HepG2 (cell line): ENCODE data around the gene FSD1. TPM values are rescaled to one million over a fixed set of nuclear protein-coding genes. Genes with fewer than 3 reads are reported as not detected.

ENCODE experiments used
- ARNT2 ChIP-seq: sonication (generic); formaldehyde crosslinking; IDR thresholded peaks from 2 replicates; pipeline ENCODE4 v1.8.0; 2022; ENCODE audit warnings: mild to moderate bottlenecking, low read depth, missing genetic modification reagents, moderate library complexity
- CHD4 ChIP-seq: fragments of 200-600 bp; sonication (generic); IDR thresholded peaks from 2 replicates; pipeline ENCODE4 v1.7.0; 2017; ENCODE audit warnings: mild to moderate bottlenecking, low read length, borderline replicate concordance
- KDM2A ChIP-seq: sonication (generic); formaldehyde crosslinking; IDR thresholded peaks from 2 replicates; pipeline ENCODE4 v1.4.0; 2020; ENCODE audit warnings: low read depth, missing genetic modification reagents, borderline replicate concordance
- MAX ChIP-seq: IDR thresholded peaks from 2 replicates; pipeline ENCODE4 v1.6.1; 2012; ENCODE audit warnings: inconsistent platforms
- MIER2 ChIP-seq: IDR thresholded peaks from 2 replicates; pipeline ENCODE4 v1.6.1; 2016; ENCODE audit warnings: missing biosample characterization, missing genetic modification reagents
- PAXIP1 ChIP-seq: sonication (generic); formaldehyde crosslinking; conservative IDR thresholded peaks from 2 replicates; pipeline ENCODE4 v1.4.0; 2020; ENCODE audit warnings: mild to moderate bottlenecking, missing genetic modification reagents, moderate library complexity
- PHF8 ChIP-seq: sonication (generic); formaldehyde crosslinking; IDR thresholded peaks from 2 replicates; pipeline ENCODE4 v1.5.0; 2020; ENCODE audit warnings: missing genetic modification reagents
- RBM39 ChIP-seq: fragments of 200-400 bp; formaldehyde crosslinking; IDR thresholded peaks from one replicate; pipeline ENCODE4 v1.6.1; 2018; ENCODE audit warnings: antibody characterized with exemption, mild to moderate bottlenecking, low read depth, low read length; ENCODE audit not compliant: poor library complexity, severe bottlenecking
- SMC3 ChIP-seq: IDR thresholded peaks from 2 replicates; pipeline ENCODE4 v1.6.1; 2011; ENCODE audit warnings: low read length, improper control_type of control experiment
- SNAPC4 ChIP-seq: sonication (generic); formaldehyde crosslinking; IDR thresholded peaks from 2 replicates; pipeline ENCODE4 v1.4.0; 2020; ENCODE audit warnings: mild to moderate bottlenecking, missing genetic modification reagents
- TFAP4 ChIP-seq: sonication (generic); IDR thresholded peaks from 2 replicates; pipeline ENCODE4 v1.6.1; 2016; ENCODE audit warnings: low read depth, borderline replicate concordance
- TRIM22 ChIP-seq: fragments of 450-650 bp; IDR thresholded peaks from 2 replicates; pipeline ENCODE4 v1.6.1; 2017
- ZNF383 ChIP-seq: sonication (generic); formaldehyde crosslinking; IDR thresholded peaks from 2 replicates; pipeline ENCODE4 v1.4.0; 2020; ENCODE audit warnings: missing genetic modification reagents, mild to moderate bottlenecking, borderline replicate concordance
- ZNF552 ChIP-seq: sonication (generic); formaldehyde crosslinking; IDR thresholded peaks from 2 replicates; pipeline ENCODE4 v1.9.0; 2022; ENCODE audit warnings: missing genetic modification reagents, mild to moderate bottlenecking, borderline replicate concordance
- ZNF572 ChIP-seq: sonication (generic); formaldehyde crosslinking; IDR thresholded peaks from 2 replicates; pipeline ENCODE4 v1.5.1; 2020; ENCODE audit warnings: mild to moderate bottlenecking, missing genetic modification reagents
- ZNF784 ChIP-seq: sonication (generic); formaldehyde crosslinking; IDR thresholded peaks from 2 replicates; pipeline ENCODE4 v1.5.1; 2020; ENCODE audit warnings: missing genetic modification reagents, mild to moderate bottlenecking, borderline replicate concordance
- polyA plus RNA-seq, 8 experiments: library from polyadenylated mRNA; depleted of rRNA in 3 of 8; stranded (reverse) in 7 of 8; unstranded in 1 of 8; fragments of >200 nt; fragmentation: Illumina TruSeq in 4 of 8; extraction: Trizol in 4 of 8; gene quantifications; 2 replicates each; pipeline versions ENCODE4 v1.2.1 to v1.2.3, GENCODE V29; 2011 to 2016; ENCODE audit warnings: low read depth in 4 of 8, missing spikeins in 1 of 8, mixed read lengths in 1 of 8; ENCODE audit not compliant: insufficient read depth in 1 of 8
- total RNA-seq, 5 experiments: library from RNA; depleted of rRNA; stranded (reverse); fragments of >200 nt; fragmentation: Illumina TruSeq; extraction: Trizol; gene quantifications; 2 replicates each; pipeline ENCODE4 v1.2.3, GENCODE V29; 2016; ENCODE audit warnings: low read depth in 1 of 5

The FSD1 gene
- total and polyA plus RNA-seq, 2 of the 13 experiments (the other 11 are each of a cell fraction or from before 2014, with no cell fraction given): 0.29 to 0.66 TPM

GRCh38 chr19:4342615-4343369, 38.4 kb downstream of the FSD1 start (continued):
- no peak for TF ChIP-seq ZNF784 (CRISPR knock-in tag)
- TF ChIP-seq MAX: no peak; the same call in 1 of the 2 replicates
- no peak; the same call in 1 of the 2 replicates for TF ChIP-seq ARNT2 (CRISPR knock-in tag)
- TF ChIP-seq SMC3: no peak
- TF ChIP-seq ZNF572 (CRISPR knock-in tag): no peak
- no peak for TF ChIP-seq ZNF552 (CRISPR knock-in tag)
- TF ChIP-seq RBM39: no peak
- TF ChIP-seq MIER2 (CRISPR knock-in tag): no peak
- TF ChIP-seq ZNF383 (CRISPR knock-in tag): no peak
- TF ChIP-seq TFAP4: no peak
- 0 out of 2 replicates have a peak, but pooled peaks have one; percentile 64 for TF ChIP-seq CHD4
- TF ChIP-seq SNAPC4: no peak
- peak; percentile 88 for TF ChIP-seq PAXIP1 (CRISPR knock-in tag)
- no peak; the same call in 1 of the 2 replicates for TF ChIP-seq KDM2A (CRISPR knock-in tag)
- no peak for TF ChIP-seq TRIM22
- TF ChIP-seq PHF8 (CRISPR knock-in tag): peak; percentile 58; the same call in 1 of the 2 replicates
